WTC11 (cell line): ENCODE data around the gene CUL9. TPM values are rescaled to one million over a fixed set of nuclear protein-coding genes. Genes with fewer than 3 reads are reported as not detected.
A peak's percentile ranks its signal among the peaks of the same experiment; 100 is the strongest.

Experiments
- ATAC-seq: fragments of 200-7000 bp; cut with Tn5 transposase; 2 replicates; pipeline ENCODE4 v1.10.0; 2021; ENCODE audit warnings: mild to moderate bottlenecking, moderate library complexity
- CTCF ChIA-PET: fragments of 300-600 bp; sonication (Branson Sonifier 250); formaldehyde crosslinking; loops from one replicate; lab custom pipeline; 2021; ENCODE audit warnings: antibody characterized with exemption; lab: Charles Lee
- POLR2A ChIA-PET: fragments of 350-600 bp; sonication (Branson Sonifier 250); formaldehyde crosslinking; loops from one replicate; lab custom pipeline; 2021; ENCODE audit warnings: antibody characterized with exemption; lab: Charles Lee
- DNase-seq: peaks from one replicate; pipeline ENCODE4 v3.0.0; 2021; ENCODE audit warnings: low spot score
- H3K27ac Mint-ChIP-seq: 2 replicates; pipeline ENCODE4 v1.8.0; 2021; ENCODE audit warnings: mixed read lengths
- H3K27me3 Mint-ChIP-seq: 2 replicates; pipeline ENCODE4 v1.8.0; 2021; ENCODE audit warnings: low read depth, mild to moderate bottlenecking, moderate library complexity, mixed read lengths
- H3K36me3 Mint-ChIP-seq: 2 replicates; pipeline ENCODE4 v1.8.0; 2021; ENCODE audit warnings: mixed read lengths
- H3K4me1 Mint-ChIP-seq: 2 replicates; pipeline ENCODE4 v1.8.0; 2022; ENCODE audit warnings: mixed read lengths
- H3K4me3 Mint-ChIP-seq: 2 replicates; pipeline ENCODE4 v1.8.0; 2021; ENCODE audit warnings: mild to moderate bottlenecking, moderate library complexity, mixed read lengths
- H3K9me3 Mint-ChIP-seq: 2 replicates; pipeline ENCODE4 v1.8.0; 2021; ENCODE audit warnings: mixed read lengths
- CBFB ChIP-seq: sonication (generic); formaldehyde crosslinking; IDR thresholded peaks from 2 replicates; pipeline ENCODE4 v1.8.1; 2022; ENCODE audit warnings: mild to moderate bottlenecking, low read depth, missing genetic modification reagents
- CREM ChIP-seq: sonication (generic); formaldehyde crosslinking; IDR thresholded peaks from 2 replicates; pipeline ENCODE4 v1.8.1; 2022; ENCODE audit warnings: mild to moderate bottlenecking, missing genetic modification reagents, moderate library complexity
- E2F5 ChIP-seq: sonication (generic); formaldehyde crosslinking; IDR thresholded peaks from 2 replicates; pipeline ENCODE4 v1.8.1; 2022; ENCODE audit warnings: mild to moderate bottlenecking, moderate library complexity, missing genetic modification reagents
- EMX1 ChIP-seq: fragments of 250-450 bp; sonication (Bioruptor Pico); IDR thresholded peaks from 2 replicates; pipeline ENCODE4 v1.8.0; 2021; ENCODE audit warnings: mild to moderate bottlenecking
- FOXK1 ChIP-seq: sonication (generic); formaldehyde crosslinking; IDR thresholded peaks from 2 replicates; pipeline ENCODE4 v1.8.0; 2022; ENCODE audit warnings: mild to moderate bottlenecking, moderate library complexity, missing genetic modification reagents
- GABPB1 ChIP-seq: sonication (generic); formaldehyde crosslinking; IDR thresholded peaks from 2 replicates; pipeline ENCODE4 v1.8.1; 2023; ENCODE audit warnings: mild to moderate bottlenecking, missing genetic modification reagents
- GTF2I ChIP-seq: fragments of 250-450 bp; sonication (Bioruptor Pico); conservative IDR thresholded peaks from 2 replicates; pipeline ENCODE4 v1.4.0; 2021; ENCODE audit warnings: mild to moderate bottlenecking
- IRF1 ChIP-seq: sonication (generic); formaldehyde crosslinking; IDR thresholded peaks from 2 replicates; pipeline ENCODE4 v1.8.0; 2023; ENCODE audit warnings: missing genetic modification reagents
- IRF2 ChIP-seq: sonication (generic); formaldehyde crosslinking; IDR thresholded peaks from 2 replicates; pipeline ENCODE4 v1.8.0; 2022; ENCODE audit warnings: low read depth, missing genetic modification reagents, borderline replicate concordance
- NFE2L1 ChIP-seq: sonication (generic); formaldehyde crosslinking; IDR thresholded peaks from 2 replicates; pipeline ENCODE4 v1.8.1; 2023; ENCODE audit warnings: missing genetic modification reagents
- NR2C2 ChIP-seq: sonication (generic); formaldehyde crosslinking; IDR thresholded peaks from 2 replicates; pipeline ENCODE4 v1.8.0; 2022; ENCODE audit warnings: mild to moderate bottlenecking, missing genetic modification reagents
- PREB ChIP-seq: sonication (generic); formaldehyde crosslinking; IDR thresholded peaks from 2 replicates; pipeline ENCODE4 v1.8.1; 2022; ENCODE audit warnings: mild to moderate bottlenecking, missing genetic modification reagents, moderate library complexity, borderline replicate concordance
- PRRX2 ChIP-seq: fragments of 250-450 bp; sonication (Bioruptor Pico); IDR thresholded peaks from 2 replicates; pipeline ENCODE4 v1.8.0; 2021; ENCODE audit warnings: mild to moderate bottlenecking
- SMAD3 ChIP-seq: sonication (generic); formaldehyde crosslinking; IDR thresholded peaks from 2 replicates; pipeline ENCODE4 v1.8.0; 2022; ENCODE audit warnings: missing genetic modification reagents, mild to moderate bottlenecking, borderline replicate concordance
- TEAD1 ChIP-seq: sonication (generic); formaldehyde crosslinking; IDR thresholded peaks from 2 replicates; pipeline ENCODE4 v1.8.0; 2022; ENCODE audit warnings: mild to moderate bottlenecking, missing genetic modification reagents
- TP53 ChIP-seq: sonication (generic); formaldehyde crosslinking; IDR thresholded peaks from 2 replicates; pipeline ENCODE4 v1.8.1; 2023; ENCODE audit warnings: mild to moderate bottlenecking, missing genetic modification reagents
- ZBTB21 ChIP-seq: sonication (generic); formaldehyde crosslinking; IDR thresholded peaks from 2 replicates; pipeline ENCODE4 v1.8.1; 2023; ENCODE audit warnings: mild to moderate bottlenecking, missing genetic modification reagents, borderline replicate concordance
- ZNF317 ChIP-seq: sonication (generic); formaldehyde crosslinking; IDR thresholded peaks from 2 replicates; pipeline ENCODE4 v1.8.1; 2023; ENCODE audit warnings: low read depth, mild to moderate bottlenecking, moderate library complexity, missing genetic modification reagents, borderline replicate concordance
- ZSCAN18 ChIP-seq: fragments of 250-450 bp; sonication (Bioruptor Pico); IDR thresholded peaks from 2 replicates; pipeline ENCODE4 v2.1.2; 2022; ENCODE audit warnings: mild to moderate bottlenecking, moderate library complexity
- total RNA-seq: library from RNA; stranded (reverse); gene quantifications from 3 replicates; pipeline ENCODE4 v1.2.3, GENCODE V29; 2021
- TF ChIP-seq, protein P1 (sequence below): sonication (generic); formaldehyde crosslinking; IDR thresholded peaks from 2 replicates; pipeline ENCODE4 v1.8.0; 2022; ENCODE audit warnings: missing genetic modification reagents
- TF ChIP-seq, protein P2 (sequence below): sonication (generic); formaldehyde crosslinking; IDR thresholded peaks from 2 replicates; pipeline ENCODE4 v1.8.0; 2022; ENCODE audit warnings: mild to moderate bottlenecking, missing genetic modification reagents
- TF ChIP-seq, protein P3 (sequence below): sonication (generic); formaldehyde crosslinking; IDR thresholded peaks from 2 replicates; pipeline ENCODE4 v1.8.1; 2023; ENCODE audit warnings: mild to moderate bottlenecking, missing genetic modification reagents, moderate library complexity

The CUL9 gene
- total RNA-seq, 1 experiment from 2014 or later: 15.2 TPM

- TF ChIP-seq E2F5: no peak; the same call in 1 of the 2 replicates
- TF ChIP-seq, protein P1, sequence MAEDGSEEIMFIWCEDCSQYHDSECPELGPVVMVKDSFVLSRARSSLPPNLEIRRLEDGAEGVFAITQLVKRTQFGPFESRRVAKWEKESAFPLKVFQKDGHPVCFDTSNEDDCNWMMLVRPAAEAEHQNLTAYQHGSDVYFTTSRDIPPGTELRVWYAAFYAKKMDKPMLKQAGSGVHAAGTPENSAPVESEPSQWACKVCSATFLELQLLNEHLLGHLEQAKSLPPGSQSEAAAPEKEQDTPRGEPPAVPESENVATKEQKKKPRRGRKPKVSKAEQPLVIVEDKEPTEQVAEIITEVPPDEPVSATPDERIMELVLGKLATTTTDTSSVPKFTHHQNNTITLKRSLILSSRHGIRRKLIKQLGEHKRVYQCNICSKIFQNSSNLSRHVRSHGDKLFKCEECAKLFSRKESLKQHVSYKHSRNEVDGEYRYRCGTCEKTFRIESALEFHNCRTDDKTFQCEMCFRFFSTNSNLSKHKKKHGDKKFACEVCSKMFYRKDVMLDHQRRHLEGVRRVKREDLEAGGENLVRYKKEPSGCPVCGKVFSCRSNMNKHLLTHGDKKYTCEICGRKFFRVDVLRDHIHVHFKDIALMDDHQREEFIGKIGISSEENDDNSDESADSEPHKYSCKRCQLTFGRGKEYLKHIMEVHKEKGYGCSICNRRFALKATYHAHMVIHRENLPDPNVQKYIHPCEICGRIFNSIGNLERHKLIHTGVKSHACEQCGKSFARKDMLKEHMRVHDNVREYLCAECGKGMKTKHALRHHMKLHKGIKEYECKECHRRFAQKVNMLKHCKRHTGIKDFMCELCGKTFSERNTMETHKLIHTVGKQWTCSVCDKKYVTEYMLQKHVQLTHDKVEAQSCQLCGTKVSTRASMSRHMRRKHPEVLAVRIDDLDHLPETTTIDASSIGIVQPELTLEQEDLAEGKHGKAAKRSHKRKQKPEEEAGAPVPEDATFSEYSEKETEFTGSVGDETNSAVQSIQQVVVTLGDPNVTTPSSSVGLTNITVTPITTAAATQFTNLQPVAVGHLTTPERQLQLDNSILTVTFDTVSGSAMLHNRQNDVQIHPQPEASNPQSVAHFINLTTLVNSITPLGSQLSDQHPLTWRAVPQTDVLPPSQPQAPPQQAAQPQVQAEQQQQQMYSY (CRISPR knock-in tag): no peak; the same call in 1 of the 2 replicates
- no peak for TF ChIP-seq ZBTB21
- TF ChIP-seq TEAD1 (CRISPR knock-in tag): no peak
- TF ChIP-seq IRF2 (CRISPR knock-in tag): no peak
- no peak for TF ChIP-seq ZNF317 (CRISPR knock-in tag)
- TF ChIP-seq NR2C2 (CRISPR knock-in tag): no peak
- no peak for TF ChIP-seq TP53 (CRISPR knock-in tag)
- peak; percentile 89; the same call in 1 of the 2 replicates for TF ChIP-seq ZSCAN18 (CRISPR knock-in tag)
- peak; percentile 60; the same call in 1 of the 2 replicates for TF ChIP-seq GABPB1 (CRISPR knock-in tag)
- TF ChIP-seq FOXK1 (CRISPR knock-in tag): peak; percentile 48; the same call in 1 of the 2 replicates
- TF ChIP-seq NFE2L1 (CRISPR knock-in tag): no peak
- TF ChIP-seq GTF2I: no peak
- TF ChIP-seq IRF1 (CRISPR knock-in tag): no peak
- TF ChIP-seq, protein P2, sequence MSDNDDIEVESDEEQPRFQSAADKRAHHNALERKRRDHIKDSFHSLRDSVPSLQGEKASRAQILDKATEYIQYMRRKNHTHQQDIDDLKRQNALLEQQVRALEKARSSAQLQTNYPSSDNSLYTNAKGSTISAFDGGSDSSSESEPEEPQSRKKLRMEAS (CRISPR knock-in tag): peak; percentile 65; the same call in 1 of the 2 replicates
- TF ChIP-seq SMAD3 (CRISPR knock-in tag): no peak
Observed at GRCh38 chr6:43170931-43171706, 10.9 kb upstream of the CUL9 start, which contains the start of gene SRF (continued).

GRCh38 chr6:43171707-43172103 lies 10.3 kb upstream of the CUL9 start:
- no peak for ATAC-seq
- H3K27me3 Mint-ChIP-seq: peaks cover 12% of the 10 kb centered on the region
- POLR2A ChIA-PET: interaction anchor here (2.8 to 4.1 kb wide), 3 partner anchors 9 to 119 kb away, joined by 8 to 29 read pairs (median 13); partner anchors contain the start of genes CUL7, CUL9 and PTK7
- no peaks in the 10 kb centered on the region for H3K9me3 Mint-ChIP-seq
- H3K4me1 Mint-ChIP-seq: peaks cover 33% of the 10 kb centered on the region
- no peak overlapping the region for H3K27ac Mint-ChIP-seq
- H3K4me3 Mint-ChIP-seq: peak overlapping the region; percentile 94
- 0 out of 2 replicates have a peak, but pooled peaks have one; percentile 6 for TF ChIP-seq CREM (CRISPR knock-in tag)
- 0 out of 2 replicates have a peak, but pooled peaks have one; percentile 82 for TF ChIP-seq EMX1 (CRISPR knock-in tag)
- 0 out of 2 replicates have a peak, but pooled peaks have one; percentile 40 for TF ChIP-seq CBFB (CRISPR knock-in tag)
- TF ChIP-seq PREB: 0 out of 2 replicates have a peak, but pooled peaks have one; percentile 1
- TF ChIP-seq PRRX2 (CRISPR knock-in tag): no peak
- TF ChIP-seq, protein P3, sequence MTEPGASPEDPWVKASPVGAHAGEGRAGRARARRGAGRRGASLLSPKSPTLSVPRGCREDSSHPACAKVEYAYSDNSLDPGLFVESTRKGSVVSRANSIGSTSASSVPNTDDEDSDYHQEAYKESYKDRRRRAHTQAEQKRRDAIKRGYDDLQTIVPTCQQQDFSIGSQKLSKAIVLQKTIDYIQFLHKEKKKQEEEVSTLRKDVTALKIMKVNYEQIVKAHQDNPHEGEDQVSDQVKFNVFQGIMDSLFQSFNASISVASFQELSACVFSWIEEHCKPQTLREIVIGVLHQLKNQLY: no peak
- TF ChIP-seq, all 79 proteins: peak for 4
- peak; percentile 35 for DNase-seq
- CTCF ChIA-PET: interaction anchor here (0.6 to 2.0 kb wide), 6 partner anchors 9 to 260 kb away, joined by 3 to 11 read pairs (median 5); partner anchors contain the start of genes CUL9 and DNPH1
- H3K36me3 Mint-ChIP-seq: peaks cover 19% of the 10 kb centered on the region
